Measurements from ENCODE around the gene STRA6.

Gene STRA6

GRCh38 chr15:74206801-74207281, 4.3 kb upstream of the STRA6 start:
- peak; percentile 85 for DNase-seq (ENCODE audit: low spot score)

- DNase-seq (ENCODE audit: low spot score): no peak
Measured at GRCh38 chr15:74205582-74205947, 3.0 kb upstream of the STRA6 start.

- no peak for DNase-seq (ENCODE audit: low spot score)
Measured at GRCh38 chr15:74203914-74204431, 1.4 kb upstream of the STRA6 start.

- DNase-seq (ENCODE audit: low spot score): no peak
Measured at GRCh38 chr15:74201710-74202420, 722 bp downstream of the STRA6 start.

- DNase-seq (ENCODE audit: low spot score): no peak
Measured at GRCh38 chr15:74200871-74201419, 1.6 kb downstream of the STRA6 start.

- DNase-seq (ENCODE audit: low spot score): no peak
Measured at GRCh38 chr15:74200412-74200815, 2.2 kb downstream of the STRA6 start.

GRCh38 chr15:74199297-74199652, 3.3 kb downstream of the STRA6 start:
- no peak for DNase-seq (ENCODE audit: low spot score)

- DNase-seq (ENCODE audit: low spot score): no peak
Measured at GRCh38 chr15:74197176-74197965, 5.2 kb downstream of the STRA6 start.

GRCh38 chr15:74196175-74196574, 6.4 kb downstream of the STRA6 start:
- DNase-seq (ENCODE audit: low spot score): no peak

- DNase-seq (ENCODE audit: low spot score): no peak
Measured at GRCh38 chr15:74194572-74195559, 7.7 kb downstream of the STRA6 start.

- DNase-seq (ENCODE audit: low spot score): no peak
Measured at GRCh38 chr15:74193905-74194304, 8.7 kb downstream of the STRA6 start.

- DNase-seq (ENCODE audit: low spot score): no peak
Measured at GRCh38 chr15:74193299-74193718, 9.3 kb downstream of the STRA6 start.

- DNase-seq (ENCODE audit: low spot score): no peak
Measured at GRCh38 chr15:74192751-74193150, 9.8 kb downstream of the STRA6 start.

- DNase-seq (ENCODE audit: low spot score): no peak
Measured at GRCh38 chr15:74191798-74192197, 10.8 kb downstream of the STRA6 start.

- DNase-seq (ENCODE audit: low spot score): no peak
Measured at GRCh38 chr15:74188216-74188615, 14.4 kb downstream of the STRA6 start.

- no peak for DNase-seq (ENCODE audit: low spot score)
Measured at GRCh38 chr15:74185710-74186348, 16.8 kb downstream of the STRA6 start.

- no peak for DNase-seq (ENCODE audit: low spot score)
Measured at GRCh38 chr15:74184582-74185091, 17.9 kb downstream of the STRA6 start.

GRCh38 chr15:74182131-74182530, 20.5 kb downstream of the STRA6 start:
- no peak for DNase-seq (ENCODE audit: low spot score)

- no peak for DNase-seq (ENCODE audit: low spot score)
Measured at GRCh38 chr15:74180881-74181602, 21.5 kb downstream of the STRA6 start.

Data from cerebellar cortex (tissue), 1 donor.